ENCODE results near the gene PPP6R1.

Gene PPP6R1

DNA sequence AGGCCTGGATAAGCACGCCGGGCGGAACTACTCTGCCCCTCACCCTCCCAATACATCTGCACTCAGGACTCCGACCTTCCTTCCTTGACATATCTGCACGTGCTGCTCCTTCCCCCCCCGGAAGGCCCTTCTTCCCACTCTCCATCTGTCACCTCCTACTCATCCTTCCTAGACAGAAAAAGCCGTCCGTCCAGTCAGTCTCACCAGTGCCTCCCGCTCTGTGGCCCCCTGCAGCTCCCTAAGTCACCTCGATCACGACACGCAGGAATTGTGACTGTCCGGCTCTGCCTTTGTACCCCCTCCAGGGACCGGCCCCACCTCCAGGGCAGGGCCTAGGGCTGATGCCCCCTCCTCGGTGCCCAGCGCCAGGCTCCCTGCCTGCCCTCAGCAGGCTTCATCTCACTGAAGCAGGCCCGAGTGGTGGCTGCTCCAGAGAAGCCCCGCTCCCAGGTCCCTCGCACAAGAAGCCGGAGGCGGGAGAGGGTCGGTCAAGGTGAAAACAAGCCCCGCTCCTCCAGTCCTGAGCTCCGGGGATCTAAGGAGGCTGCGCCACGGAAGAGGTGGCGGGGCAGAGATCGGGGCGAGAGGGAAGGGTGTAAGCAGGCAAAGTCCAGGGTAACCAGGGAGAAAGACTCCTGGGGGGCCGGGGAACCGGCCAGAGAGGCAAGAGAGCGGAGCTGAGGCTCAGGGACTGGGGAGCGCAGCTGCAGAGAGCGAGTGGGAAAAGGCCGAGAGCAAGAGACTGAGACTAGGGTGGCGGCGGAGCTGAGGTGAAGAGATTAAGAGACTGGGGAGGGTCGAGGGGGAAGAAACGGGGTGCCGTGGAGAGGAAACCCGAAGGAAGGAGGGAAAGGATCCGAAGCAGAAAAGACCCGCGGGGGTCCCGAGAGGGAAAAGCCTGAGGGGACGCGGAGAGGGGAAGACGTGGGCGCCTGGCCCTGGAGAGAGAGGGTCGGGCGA lies 1.1 kb downstream of the PPP6R1 start:
- DNase-seq = no peak

- DNase-seq = no peak
Observed at GRCh38 chr19:55256562-55257460, 2.0 kb downstream of the PPP6R1 start.

DNA sequence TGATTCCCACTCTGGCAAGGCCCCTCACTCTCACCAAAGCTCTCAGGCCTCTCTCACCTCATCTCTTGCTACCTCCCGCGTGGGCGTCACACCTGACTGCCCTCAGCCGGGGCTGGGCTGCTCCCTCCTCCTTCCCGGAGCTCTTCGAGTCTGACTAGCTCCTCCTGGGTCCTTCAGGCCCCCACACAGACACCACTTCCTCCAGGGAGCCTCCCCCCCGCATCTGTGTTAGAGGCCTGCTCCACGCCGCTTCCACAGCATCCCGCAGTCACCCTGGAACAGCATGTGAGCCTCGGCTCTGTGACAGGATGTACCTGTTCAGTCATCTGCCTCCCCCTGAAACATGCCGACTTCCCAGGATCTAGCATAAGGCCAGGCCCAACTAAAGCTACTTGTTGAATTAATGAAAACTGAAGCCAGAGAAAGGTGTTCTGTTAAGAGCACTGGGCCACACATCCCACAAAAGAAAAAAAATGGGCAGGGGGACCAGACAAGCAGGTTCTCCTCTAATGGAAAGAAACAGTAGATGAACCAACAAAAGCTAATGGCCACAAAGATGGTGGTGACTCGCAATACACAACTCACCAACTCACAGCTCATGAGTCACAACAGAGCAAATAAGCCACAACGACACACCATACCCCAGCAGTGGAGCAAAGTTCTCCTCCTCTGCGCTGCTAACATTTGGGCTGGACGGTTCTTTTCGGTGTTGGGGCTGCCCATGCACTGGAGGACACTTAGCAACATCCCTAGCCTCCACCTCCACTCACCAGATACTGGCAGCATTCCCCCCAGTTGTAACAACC lies 3.0 kb downstream of the PPP6R1 start:
- DNase-seq = no peak

GRCh38 chr19:55254625-55254977 lies 4.2 kb downstream of the PPP6R1 start:
- DNase-seq = no peak

GRCh38 chr19:55253842-55254624 lies 4.8 kb downstream of the PPP6R1 start:
- DNase-seq = peak; percentile 57

DNA sequence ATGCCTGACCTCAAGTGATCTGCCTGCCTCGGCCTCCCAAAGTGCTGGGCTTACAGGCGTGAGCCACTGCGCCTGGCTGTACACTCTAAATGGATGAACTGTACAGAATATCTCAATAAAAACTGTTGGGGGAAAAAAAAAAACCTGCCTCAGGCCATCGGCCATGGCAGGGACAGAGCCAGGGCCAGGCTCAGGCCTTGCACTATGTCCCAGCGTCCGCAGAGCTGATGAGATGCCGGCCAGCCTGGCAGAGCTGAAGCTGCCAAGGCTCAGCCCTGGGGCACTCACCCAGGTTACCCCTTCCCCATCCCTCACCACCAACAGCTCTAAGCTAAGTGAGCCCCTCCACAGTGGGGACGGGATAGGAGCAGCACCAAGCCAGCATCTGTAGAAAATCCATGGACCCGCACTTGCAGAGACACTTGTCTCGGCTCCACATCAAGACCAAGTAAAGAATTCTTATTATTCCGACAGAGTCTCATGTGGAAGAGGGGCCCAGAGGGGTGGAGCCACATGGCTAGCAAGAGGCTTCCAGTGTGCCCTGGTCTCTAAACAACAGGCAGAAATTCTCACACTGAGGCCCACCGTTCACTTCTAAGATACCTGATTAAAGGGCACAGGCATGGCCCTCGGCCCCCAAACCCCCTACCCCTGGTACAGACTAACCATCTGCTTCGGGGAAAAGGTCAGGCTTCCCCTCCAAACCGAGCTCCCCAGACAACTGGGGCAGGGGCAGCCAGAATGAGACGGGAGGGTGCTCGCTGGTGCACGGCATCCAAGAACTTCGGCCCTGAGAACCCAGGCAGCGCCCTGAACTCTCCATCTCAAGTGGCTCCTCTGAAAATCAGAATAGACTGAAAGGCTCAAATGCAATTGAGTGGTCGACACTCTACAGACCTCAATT lies 5.8 kb downstream of the PPP6R1 start:
- no peak for DNase-seq

- DNase-seq = no peak
Observed at GRCh38 chr19:55251341-55252081, 7.3 kb downstream of the PPP6R1 start.

DNA sequence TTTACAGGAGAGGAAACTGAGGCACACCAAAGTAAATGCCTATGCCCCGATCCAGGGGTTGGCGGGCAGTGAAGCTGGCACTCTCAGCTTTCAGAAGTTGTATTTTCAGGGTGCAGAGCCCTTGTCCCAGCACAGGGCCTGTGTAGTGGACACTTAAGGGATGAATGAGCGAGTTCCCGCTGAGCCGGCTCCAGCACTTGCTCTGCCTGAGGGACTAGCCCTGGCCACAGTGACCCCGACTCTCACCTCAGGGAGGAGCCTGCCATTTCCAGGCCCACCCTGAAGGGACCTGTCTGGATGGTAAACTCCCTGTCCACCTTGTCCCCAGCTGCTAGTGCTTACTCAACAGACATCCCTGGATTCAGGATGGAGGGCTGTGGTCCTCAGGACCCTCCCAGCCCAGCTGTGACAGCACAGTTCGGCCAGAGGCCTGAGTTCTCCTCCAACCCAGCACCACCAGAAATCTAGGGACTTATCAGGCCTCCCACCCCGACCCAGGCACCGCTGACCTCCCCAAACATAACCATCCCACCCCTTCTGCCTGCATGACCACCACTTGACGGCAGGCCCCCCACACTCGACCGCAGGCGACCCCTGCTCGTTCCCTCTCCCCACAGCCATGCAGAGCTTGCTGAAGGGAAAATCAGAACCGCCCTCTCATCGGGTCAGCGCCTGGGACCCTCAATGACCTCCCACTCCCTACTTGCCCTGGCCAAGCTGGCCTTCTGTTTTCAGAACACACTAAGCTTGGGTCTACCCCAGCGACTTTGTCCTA lies 8.4 kb downstream of the PPP6R1 start:
- no peak for DNase-seq

GRCh38 chr19:55249841-55250240 lies 9.0 kb downstream of the PPP6R1 start:
- no peak for DNase-seq

GRCh38 chr19:55248704-55249103 lies 10.1 kb downstream of the PPP6R1 start:
- DNase-seq = no peak

- no peak for DNase-seq
Observed at GRCh38 chr19:55248166-55248675, 10.6 kb downstream of the PPP6R1 start.

- no peak for DNase-seq
Observed at GRCh38 chr19:55247621-55248099, 11.2 kb downstream of the PPP6R1 start.

- DNase-seq = no peak
Observed at GRCh38 chr19:55246462-55247451, 12.1 kb downstream of the PPP6R1 start.

DNA sequence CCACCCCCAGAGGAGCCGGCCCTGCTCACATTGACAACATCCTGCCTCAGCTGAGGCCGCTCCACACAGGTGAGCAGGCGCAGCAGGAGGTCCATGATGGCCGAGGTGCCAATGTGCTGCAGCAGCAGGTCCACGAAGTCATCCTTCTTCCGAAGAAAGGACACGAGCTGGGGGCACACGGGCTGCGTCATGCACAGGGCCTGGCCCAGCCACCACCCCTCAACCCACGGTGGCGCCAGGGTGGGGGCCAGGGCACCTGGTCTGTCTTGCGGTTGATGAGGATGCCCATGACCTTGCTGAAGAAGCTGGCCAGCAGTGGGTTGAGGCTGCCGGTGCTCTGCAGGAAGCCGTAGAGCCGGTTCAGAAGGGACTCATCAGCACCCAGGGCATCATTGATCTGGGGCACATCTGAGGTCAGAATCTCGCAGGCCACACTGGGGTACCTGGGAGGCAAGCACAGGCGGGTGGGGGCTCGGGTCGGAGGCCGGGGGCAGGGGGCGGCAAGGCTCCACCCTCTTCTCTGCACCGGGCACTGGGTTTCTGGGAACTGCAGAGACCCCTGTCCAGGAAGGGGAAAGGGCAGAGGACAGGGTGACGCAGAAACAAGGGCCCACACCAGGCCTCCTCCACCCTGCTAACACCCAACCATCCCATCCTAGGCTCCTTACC lies 13.4 kb downstream of the PPP6R1 start:
- DNase-seq = no peak

GRCh38 chr19:55244004-55244680 lies 14.7 kb downstream of the PPP6R1 start:
- DNase-seq = no peak

DNA sequence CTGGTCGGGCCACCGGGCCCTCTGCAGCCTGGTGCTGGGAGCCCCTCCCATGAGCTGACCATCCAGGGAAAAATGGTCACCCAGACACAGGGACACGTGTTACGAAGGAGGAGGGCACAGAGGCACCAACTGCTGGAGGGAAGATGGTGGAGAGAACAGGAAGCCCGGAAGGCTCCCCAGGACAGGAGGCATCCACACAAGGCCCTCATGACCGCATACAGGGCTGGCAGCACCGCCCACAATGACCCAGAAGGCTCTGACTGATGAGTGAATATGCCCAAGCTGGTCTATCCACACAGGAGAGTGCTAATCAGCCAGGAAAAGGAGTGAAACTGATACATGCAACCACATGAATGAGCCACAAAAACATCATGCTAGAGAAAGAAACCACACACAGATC lies 16.3 kb downstream of the PPP6R1 start:
- DNase-seq = no peak
